ENCODE data around the gene RAB11FIP4.
"Not testable (repeated sequence)": the region's sequence is repeated elsewhere in the genome, so short reads cannot be mapped to it uniquely, and the experiment has no call there.

Gene RAB11FIP4

DNA sequence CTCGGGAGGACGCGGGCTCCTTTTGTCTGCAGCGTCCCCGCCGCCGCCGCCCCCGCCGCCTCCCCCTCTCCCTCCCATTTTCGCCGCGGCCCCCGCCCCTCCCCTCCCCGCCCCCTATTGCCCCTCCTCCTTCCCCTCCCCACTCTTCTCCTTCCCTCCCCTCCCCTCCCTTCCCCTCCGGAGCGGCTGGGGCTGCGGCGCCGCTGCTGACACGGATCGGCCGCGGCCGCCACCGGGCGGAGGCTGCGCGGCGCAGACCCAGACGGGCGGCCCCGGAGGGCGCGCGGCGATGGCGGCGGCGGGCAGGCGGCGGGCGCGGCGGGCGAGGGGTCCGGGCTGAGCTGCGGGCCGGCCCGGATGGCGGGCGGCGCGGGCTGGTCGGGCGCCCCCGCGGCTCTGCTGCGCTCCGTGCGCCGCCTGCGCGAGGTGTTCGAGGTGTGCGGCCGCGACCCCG, at the start of gene RAB11FIP4:
RAB11FIP4 (plus strand) TSS at position 180 of the 454 bp plus-strand sequence; CDS start at position 358, 178 bp downstream.
- no peak for DNase-seq

GRCh38 chr17:31345191-31345747, 46.2 kb upstream of the RAB11FIP4 start:
- DNase-seq: not testable (repeated sequence)

- no peak for DNase-seq
Observed at GRCh38 chr17:31349454-31349853, 42.0 kb upstream of the RAB11FIP4 start.

- DNase-seq: no peak
Observed at GRCh38 chr17:31355935-31356334, 35.5 kb upstream of the RAB11FIP4 start.

DNA sequence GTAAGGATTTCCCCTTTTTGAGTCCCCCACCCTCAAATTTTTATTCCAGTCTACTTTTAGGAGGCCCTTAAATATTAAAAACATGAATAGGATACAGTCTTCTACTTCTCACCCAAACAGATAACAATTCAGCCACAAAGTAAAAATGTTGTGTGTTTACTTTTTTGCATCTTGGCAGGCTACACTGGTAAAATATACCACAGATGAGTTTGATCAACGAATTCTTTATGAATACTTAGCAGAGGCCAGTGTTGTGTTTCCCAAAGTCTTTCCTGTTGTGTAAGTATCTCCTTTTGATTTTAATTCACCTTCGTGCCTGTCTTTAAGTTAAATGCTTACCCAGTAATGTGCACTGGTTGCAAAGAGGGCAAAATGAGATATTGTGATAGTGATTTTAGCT, 34.4 kb upstream of the RAB11FIP4 start:
- DNase-seq: no peak

- DNase-seq: peak; percentile 11
Observed at GRCh38 chr17:31357839-31358394, 33.6 kb upstream of the RAB11FIP4 start.

DNA sequence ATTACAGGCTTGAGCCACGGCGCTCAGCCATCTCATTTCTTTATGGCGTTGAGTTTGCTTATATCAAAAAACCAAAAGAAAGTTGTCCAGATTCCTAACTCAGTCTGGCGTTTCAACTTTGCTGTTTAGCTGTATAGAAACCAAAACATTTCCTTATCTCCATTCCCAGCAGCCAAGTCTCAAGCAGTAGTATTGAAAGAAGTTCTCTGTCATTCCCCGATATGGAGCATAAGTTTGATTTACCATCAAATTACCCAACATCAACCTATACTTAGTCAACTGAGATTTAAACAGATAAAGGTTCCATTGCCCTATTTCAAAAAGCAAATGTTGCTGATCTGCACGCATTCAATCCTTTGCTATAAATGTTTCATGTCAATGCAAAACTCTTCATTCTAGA, 27.5 kb upstream of the RAB11FIP4 start:
- no peak for DNase-seq

DNA sequence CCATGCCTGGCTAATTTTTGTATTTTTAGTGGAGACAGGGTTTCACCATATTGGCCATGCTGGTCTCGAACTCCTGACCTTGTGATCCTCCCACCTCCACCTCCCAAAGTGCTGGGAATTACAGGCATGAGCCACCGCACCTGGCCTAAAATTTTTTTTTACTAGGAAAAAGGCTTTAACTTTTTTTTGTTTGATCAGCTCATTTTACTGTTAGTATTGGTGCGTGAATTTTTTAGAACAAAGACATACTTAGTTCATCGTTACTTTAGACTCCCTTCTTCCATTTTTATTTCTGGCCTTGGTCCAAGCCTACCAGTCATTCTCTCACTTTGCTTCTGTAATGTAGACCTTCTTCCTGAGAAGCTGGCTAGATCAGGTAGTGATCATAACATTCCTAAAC, 25.4 kb upstream of the RAB11FIP4 start:
- no peak for DNase-seq

- DNase-seq: no peak
Observed at GRCh38 chr17:31369266-31369665, 22.2 kb upstream of the RAB11FIP4 start.

DNA sequence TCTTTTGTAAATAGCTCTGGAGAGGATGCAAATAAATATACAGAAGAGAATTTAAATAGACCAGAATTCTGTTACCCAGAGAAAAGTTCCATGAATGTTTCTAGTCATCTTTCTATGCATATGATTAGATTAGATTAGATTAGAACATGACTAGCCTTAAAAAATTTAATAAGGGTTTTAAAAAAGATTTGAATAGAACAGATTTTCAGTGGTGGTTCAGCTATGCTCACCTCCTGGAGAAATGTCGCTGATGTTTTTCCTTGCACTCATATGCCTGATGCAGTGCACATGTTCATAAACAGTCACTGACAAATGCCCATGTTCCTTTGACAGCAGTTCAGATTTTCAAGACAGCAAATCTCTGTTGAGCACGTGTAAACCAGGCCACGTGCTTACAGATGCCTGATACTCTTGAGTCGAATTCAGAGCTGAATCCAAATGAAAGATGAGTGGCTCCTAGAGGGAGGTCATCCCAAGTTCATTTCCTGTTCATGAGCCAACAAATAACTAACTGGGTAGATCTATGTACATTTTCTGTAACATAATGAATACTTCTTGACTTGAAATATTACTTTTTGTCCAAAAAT, 19.9 kb upstream of the RAB11FIP4 start:
- no peak for DNase-seq

DNA sequence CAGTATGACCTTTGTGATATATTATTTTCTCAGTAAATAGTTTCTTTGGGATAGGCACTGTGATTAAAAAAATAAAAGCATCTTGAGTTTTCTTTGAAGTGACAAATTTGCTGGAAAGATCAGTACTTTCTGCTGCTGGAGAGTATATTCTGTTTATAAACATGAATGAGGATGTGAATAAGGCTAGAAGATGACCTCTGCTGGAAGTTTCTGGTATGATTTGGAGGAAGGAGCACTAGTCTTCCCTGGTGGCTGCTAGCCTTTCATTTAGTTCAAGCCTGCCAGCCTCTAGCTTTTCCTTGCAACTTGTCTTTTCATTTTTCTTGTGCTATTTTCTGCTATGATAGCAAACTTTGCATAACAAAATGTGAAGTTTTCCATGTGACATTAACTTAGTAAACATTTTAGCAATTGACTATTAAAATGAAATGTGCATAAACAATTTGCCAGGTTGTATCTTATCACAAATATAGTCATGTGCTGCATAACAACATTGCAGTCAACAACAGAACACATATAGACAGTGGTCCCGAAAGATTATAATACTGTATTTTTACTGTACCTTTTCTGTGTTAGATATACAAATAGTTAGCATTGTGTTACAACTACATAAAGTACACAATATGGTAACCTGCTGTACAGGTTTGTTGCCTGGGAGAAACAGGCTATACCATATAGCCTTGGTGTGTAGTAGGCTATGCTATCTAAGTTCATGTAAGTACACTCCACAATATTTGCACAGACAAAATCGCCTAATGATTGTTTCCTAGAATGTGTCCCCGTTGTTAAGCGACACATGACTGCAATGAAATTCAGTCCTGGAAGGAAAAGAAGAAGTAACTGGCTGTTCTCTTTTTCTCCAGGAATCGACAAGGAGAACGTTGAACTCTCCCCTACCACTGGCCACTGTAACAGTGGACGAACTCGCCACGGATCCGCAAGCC, 18.1 kb upstream of the RAB11FIP4 start:
- DNase-seq: peak; percentile 60

GRCh38 chr17:31374094-31374447, 17.4 kb upstream of the RAB11FIP4 start:
- no peak for DNase-seq

DNA sequence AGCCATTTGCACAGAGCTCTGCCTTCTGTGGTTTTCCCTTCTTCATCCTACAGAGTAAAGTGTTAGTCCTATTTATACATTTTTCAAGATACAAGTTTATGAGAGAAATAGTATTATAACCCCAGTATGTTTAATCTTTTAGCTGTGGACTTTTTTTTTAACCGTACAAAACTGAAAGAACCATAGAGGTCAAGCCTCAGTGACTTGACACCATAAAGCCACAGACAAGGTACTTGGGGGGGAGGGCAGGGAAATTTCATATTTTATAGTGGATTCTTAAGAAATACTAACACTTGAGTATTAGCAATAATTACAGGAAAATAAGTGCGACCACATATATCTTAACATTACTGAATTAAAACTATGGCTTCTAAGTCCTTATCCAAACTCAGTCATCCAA, 17.0 kb upstream of the RAB11FIP4 start:
- no peak for DNase-seq

GRCh38 chr17:31378638-31379037, 12.8 kb upstream of the RAB11FIP4 start:
- DNase-seq: no peak

GRCh38 chr17:31379597-31380205, 11.8 kb upstream of the RAB11FIP4 start:
- DNase-seq: no peak

DNA sequence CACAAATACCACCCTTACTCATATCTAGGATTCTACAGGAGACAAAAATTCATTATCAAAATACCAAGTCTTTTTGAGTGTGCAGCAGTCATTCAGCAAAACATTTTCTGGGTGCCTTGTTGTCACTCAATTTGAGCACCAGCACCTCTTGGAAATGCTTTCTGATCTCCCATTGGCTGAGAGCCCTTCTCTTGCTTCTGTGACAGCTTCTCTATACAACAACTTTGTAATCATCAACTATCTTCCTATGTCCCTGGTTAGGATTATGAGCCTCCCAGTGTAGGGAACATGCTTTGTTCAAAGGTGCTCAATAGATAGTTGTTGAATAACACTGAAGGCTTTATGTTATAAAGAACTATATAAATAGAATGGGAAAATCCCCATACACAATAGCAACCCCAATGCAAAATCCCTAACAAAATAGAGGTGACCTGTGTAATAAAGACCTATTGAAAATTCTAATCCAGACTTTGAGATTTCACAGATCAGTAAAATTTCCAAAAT, 10.3 kb upstream of the RAB11FIP4 start:
- DNase-seq: no peak

DNA sequence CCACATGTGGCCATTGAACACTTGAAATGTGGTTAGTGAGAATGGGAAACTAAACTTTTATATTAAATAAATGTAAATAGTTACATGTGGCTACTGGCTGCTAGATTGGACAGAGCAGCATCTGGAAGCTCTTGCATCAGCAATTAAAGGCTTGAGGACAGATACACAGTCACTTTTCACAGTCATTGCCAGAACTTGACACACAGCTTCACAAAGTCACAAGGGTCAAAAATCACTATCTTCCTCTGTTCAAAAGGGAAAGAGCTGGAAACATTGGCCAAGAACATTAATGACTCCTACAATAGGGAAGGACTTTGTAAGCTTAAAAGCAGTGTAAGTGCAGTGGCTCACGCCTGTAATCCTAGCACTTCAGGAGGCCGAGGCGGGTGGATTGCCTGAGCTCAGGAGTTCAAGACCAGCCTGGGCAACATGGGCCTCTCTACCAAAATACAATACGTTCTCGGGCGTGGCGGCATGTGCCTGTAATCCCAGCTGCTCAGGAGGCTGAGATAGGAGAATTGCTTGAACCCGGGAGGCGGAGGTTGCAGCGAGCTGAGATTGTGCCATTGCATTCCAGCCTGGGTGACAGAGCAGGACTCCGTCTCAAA, 8.7 kb upstream of the RAB11FIP4 start:
- not testable (repeated sequence) for DNase-seq

GRCh38 chr17:31383488-31383887, 8.0 kb upstream of the RAB11FIP4 start:
- not testable (repeated sequence) for DNase-seq

- no peak for DNase-seq
Observed at GRCh38 chr17:31385428-31386285, 5.8 kb upstream of the RAB11FIP4 start.

GRCh38 chr17:31386542-31387075, 4.9 kb upstream of the RAB11FIP4 start:
- DNase-seq: no peak

DNA sequence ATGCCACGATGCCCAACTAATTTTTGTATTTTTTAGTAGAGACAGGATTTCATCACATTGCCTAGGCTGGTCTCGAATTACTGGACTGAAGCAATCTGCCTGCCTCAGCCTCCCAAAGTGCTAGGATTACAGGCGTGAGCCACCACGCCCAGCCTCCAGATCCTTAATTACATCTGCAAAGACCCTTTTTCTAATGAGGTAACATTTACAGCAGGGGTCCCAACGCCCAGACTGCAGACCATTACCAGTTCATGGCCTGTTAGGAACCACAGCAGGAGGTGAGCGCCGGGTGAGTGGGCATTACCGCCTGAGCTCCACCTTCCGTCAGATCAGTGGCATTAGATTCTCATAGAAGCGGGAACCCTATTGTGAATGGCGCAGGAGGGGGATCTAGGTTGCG, 4.0 kb upstream of the RAB11FIP4 start:
- no peak for DNase-seq
